Left ventricle myocardium superior (tissue), 1 donor: ENCODE data around the gene MRPL24. TPM values are rescaled to one million over a fixed set of nuclear protein-coding genes. Genes with fewer than 3 reads are reported as not detected.

Experiments used
- total RNA-seq: library from RNA; stranded (reverse); fragmentation: NEBNext Ultra II Directional; extraction: Animal tissue kit (Norgen Biotek cat#: 25700); gene quantifications from one replicate; pipeline ENCODE4 v1.2.1, GENCODE V29; 2021
- donor health status: DM: no; HTN: yes; CAD: no; lungs with severe emphysema.

The MRPL24 gene
- total RNA-seq, 1 donor from 2014 or later = 96.1 TPM

Other genes with a start within 250 kb of the MRPL24 start
- 116 TPM for gene MEF2D, start 240.3 kb downstream of the MRPL24 start, total RNA-seq
- 0.42 TPM for gene IQGAP3, start 168.5 kb downstream of the MRPL24 start, total RNA-seq
- gene TTC24, start 161.4 kb downstream of the MRPL24 start, total RNA-seq = not detected
- gene NAXE, start 149.3 kb downstream of the MRPL24 start, total RNA-seq = 123 TPM
- gene GPATCH4, start 139.6 kb downstream of the MRPL24 start, total RNA-seq = 14.1 TPM
- 1.5 TPM for gene HAPLN2, start 121.7 kb downstream of the MRPL24 start, total RNA-seq
- gene BCAN, start 99.0 kb downstream of the MRPL24 start, total RNA-seq = 0.52 TPM
- 94.7 TPM for gene NES, start 63.7 kb downstream of the MRPL24 start, total RNA-seq
- gene CRABP2, start 35.5 kb downstream of the MRPL24 start, total RNA-seq = 0.74 TPM
- gene METTL25B, start 12.6 kb downstream of the MRPL24 start, total RNA-seq = 14.7 TPM
- 12.0 TPM for gene ISG20L2, start 12.3 kb downstream of the MRPL24 start, total RNA-seq
- gene HDGF, start 10.6 kb upstream of the MRPL24 start, total RNA-seq = 185 TPM
- 41.3 TPM for gene PRCC, start 26.4 kb upstream of the MRPL24 start, total RNA-seq
- 1.0 TPM for gene SH2D2A, start 75.8 kb upstream of the MRPL24 start, total RNA-seq
- gene INSRR, start 118.0 kb upstream of the MRPL24 start, total RNA-seq = 0.72 TPM
- 0.69 TPM for gene NTRK1, start 119.8 kb upstream of the MRPL24 start, total RNA-seq
- gene PEAR1, start 152.6 kb upstream of the MRPL24 start, total RNA-seq = 8.2 TPM
- 0.17 TPM for gene LRRC71, start 179.5 kb upstream of the MRPL24 start, total RNA-seq